ENCODE measurements around the gene UGT1A4.

GRCh38 chr2:233681521-233682099 is 36.9 kb upstream of the UGT1A4 start, which contains the start of gene UGT1A7:
- no peak for TF ChIP-seq POLR2AphosphoS5 (IDR thresholded peaks at IDR 0.05; ENCODE audit: low read depth, low read length)
- no peak for TF ChIP-seq FOXP2 (optimal IDR thresholded peaks at IDR 0.05; ENCODE audit: borderline replicate concordance, extremely low read depth, extremely low read length, insufficient read depth)

Measured in PFSK-1 (cell line).